LNCAP (cell line): ENCODE data around the gene CDKN2B-AS1.

ENCODE experiments used
- TF ChIP-seq, protein P1 (sequence below): fragments of 450-650 bp; IDR thresholded peaks from 2 replicates; pipeline ENCODE4 v1.5.1; 2017; ENCODE audit warnings: mild to moderate bottlenecking

Gene CDKN2B-AS1

DNA sequence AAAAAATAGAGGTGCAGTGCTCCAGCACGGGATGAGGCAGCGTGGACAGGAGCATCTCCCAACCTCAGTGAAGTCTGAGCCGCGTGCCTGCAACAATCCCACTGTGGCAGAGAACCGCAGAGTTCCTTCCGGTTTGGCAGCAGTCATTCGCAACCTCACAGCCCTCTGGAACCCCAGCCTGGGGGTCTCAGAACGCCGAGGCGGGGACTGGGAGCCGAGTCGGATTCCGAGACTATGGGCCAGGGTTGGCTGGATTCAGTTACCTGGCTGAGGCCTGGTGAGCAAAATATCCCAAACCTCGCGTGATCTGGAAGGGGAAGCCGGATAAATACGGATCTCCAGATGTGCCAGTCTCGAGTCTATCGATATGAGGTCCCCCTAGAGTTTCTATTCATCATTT is 27.4 kb upstream of the CDKN2B-AS1 start:
- TF ChIP-seq, protein P1, sequence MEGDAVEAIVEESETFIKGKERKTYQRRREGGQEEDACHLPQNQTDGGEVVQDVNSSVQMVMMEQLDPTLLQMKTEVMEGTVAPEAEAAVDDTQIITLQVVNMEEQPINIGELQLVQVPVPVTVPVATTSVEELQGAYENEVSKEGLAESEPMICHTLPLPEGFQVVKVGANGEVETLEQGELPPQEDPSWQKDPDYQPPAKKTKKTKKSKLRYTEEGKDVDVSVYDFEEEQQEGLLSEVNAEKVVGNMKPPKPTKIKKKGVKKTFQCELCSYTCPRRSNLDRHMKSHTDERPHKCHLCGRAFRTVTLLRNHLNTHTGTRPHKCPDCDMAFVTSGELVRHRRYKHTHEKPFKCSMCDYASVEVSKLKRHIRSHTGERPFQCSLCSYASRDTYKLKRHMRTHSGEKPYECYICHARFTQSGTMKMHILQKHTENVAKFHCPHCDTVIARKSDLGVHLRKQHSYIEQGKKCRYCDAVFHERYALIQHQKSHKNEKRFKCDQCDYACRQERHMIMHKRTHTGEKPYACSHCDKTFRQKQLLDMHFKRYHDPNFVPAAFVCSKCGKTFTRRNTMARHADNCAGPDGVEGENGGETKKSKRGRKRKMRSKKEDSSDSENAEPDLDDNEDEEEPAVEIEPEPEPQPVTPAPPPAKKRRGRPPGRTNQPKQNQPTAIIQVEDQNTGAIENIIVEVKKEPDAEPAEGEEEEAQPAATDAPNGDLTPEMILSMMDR = no peak

DNA sequence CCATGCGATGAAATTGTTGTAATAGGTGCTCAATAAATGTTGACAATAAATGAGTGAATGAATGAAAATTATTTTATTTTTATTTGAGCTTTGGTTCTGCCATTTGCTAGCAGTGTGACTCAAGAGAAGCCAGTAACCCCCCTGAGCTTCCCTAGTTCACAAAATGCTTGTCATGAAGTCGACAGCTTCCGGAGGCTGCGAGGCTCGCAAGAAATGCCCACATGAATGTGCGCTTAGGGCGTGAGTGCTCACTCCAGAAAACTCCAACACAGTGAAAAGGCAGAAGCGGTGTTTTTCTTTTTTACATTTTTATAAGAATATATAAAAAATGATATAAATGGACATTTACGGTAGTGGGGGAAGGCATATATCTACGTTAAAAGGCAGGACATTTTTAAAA is 26.9 kb upstream of the CDKN2B-AS1 start:
- TF ChIP-seq, protein P1 = no peak

DNA sequence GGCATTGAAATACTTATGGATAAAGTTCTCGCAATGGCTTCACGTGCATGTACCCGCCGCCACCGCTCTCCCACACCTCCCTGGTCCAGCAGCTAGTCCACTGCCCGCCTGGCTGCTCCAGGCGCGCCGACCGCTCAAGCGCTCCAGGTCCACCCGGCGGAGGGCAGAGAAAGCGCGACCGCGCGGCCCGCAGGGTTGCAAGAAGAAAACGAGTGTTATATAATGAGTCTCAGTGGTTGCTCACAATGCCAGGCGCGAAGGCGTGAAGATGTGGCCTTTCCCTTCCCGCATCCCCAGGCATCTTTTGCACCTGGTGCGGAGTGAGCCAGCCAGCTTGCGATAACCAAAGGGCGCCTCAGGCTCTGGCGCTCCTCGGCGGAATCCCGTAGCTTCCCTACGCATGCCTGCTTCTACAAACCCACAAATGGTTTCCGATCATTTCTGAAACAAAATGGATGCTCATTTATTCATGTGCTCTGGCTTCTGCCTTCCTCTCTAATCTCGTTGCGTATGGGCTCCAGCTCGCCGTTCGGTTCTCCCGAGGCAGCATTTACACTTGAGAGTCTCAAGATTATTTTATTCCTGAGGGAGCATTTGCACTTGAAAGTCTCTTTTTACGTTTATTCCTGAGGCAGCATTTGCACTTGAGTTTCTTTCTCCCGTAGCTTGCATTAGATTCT is 26.1 kb upstream of the CDKN2B-AS1 start:
- TF ChIP-seq, protein P1 = no peak

DNA sequence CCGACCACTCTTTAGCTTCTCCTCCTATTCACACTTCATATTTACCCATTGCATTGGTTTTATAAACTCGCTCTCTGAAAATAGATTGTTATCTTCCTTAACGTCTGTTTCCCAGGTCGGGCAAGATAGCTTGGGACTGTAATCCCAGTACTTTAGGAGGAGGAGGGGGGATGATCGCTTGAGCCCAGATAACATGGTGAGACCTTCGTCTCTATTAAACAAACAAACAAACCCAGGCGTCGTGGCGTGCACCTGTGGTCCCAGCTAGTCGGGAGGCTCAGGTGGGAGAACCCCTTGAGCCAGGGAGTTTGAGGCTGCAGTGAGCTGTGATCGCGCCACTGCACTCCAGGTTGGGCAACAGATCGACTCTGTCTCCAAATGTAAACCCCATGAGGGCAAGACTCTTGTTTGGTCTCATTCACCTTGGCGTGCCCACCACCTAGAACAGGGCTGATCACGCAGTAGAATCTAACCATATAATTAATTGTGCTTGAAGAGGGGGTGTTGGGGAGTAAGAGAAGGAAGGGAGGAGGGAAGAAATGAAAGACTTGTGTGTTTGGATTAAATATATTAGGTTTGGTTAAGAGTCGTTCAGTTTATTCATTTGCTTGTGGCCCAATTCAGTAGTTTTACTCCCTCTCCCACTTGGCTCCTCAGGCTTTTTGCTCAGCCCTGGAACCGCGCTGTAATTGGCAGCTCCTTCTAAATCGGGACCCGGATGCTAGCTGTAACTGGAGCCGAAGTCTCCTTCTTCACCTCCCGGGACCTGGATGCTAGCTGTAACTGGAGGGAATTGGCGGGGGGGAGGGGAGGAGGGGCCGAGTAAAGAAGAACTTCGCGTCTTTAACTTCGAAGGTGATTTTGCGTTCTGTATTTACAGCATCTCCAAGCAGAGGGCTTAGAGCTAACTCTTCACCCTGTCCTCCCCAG is 25.3 kb upstream of the CDKN2B-AS1 start:
- TF ChIP-seq, protein P1 = no peak

DNA sequence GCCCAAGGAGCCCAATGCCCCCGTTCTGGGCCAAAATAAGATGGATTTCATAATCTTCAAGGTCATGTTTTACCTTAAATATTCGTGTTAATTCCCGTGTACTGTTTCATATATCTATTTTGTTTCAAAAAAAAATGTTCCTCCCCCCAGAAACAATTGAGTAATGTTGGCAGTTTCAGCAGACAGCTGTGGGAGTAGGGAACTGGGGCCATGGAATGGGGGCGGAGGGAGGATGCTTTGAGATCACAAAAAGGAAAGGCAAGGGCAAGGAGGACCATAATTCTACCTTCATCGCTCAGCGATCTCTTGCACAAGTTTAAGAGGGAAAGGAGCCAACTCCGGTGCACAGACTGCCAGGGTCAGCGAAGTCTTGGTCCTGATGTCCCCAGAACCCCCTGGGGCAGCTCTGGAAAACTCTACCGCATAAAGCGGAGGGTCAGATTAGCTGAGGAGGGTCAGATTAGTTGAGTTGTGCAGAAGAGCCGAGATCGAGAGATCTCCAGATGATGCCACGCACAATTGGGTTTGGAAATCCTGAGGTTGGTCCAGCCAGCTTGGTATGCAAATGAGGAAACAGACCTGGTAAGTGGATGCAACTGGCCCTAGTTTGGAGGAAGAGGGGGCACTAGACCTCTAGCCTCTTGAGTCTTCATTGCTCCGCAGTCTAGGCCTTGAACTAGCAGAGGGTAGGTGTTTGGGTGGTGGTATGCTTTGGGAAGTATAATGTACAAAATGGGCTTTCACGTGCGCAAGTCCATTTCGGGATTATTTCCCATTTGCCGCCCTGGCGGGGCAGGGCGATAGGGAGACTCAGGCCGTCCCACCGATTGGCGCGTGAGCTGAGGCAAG is 24.4 kb upstream of the CDKN2B-AS1 start:
- TF ChIP-seq, protein P1 = no peak

DNA sequence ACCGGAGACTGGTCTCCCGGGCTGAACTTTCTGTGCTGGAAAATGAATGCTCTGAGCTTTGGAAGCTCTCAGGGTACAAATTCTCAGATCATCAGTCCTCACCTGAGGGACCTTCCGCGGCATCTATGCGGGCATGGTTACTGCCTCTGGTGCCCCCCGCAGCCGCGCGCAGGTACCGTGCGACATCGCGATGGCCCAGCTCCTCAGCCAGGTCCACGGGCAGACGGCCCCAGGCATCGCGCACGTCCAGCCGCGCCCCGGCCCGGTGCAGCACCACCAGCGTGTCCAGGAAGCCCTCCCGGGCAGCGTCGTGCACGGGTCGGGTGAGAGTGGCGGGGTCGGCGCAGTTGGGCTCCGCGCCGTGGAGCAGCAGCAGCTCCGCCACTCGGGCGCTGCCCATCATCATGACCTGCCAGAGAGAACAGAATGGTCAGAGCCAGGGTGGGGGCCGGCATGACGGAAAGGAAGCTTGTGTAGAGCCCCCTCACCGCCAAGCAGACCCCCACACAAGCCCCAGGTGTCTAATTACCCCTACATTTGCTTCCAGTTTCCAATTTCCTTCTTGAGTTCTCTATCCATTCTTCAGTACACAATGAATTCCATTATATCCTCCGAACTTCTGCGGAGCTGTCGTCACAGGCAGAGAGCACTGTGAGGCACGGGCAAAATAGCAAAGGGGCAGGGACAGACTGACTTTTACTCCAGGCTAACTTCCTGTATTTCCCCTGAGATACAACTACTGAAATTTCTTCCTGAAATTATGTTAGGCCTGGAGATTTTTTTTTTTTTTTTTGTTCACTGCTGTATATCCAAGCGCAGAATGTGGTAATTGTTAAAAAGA is 23.6 kb upstream of the CDKN2B-AS1 start:
- TF ChIP-seq, protein P1 = no peak
